H9 (cell line): ENCODE data around the gene ARHGEF1. TPM values are rescaled to one million over a fixed set of nuclear protein-coding genes. Genes with fewer than 3 reads are reported as not detected.

ENCODE experiments used
- DNase-seq: peaks from one replicate; pipeline ENCODE4 v3.0.0-alpha.2; 2017
- H2AFZ ChIP-seq: one replicate; pipeline ENCODE4 v1.6.1; 2013; ENCODE audit warnings: mild to moderate bottlenecking, low read length, control low read depth, moderate library complexity
- H2AK5ac ChIP-seq: 2 replicates; pipeline ENCODE4 v1.6.1; 2013; ENCODE audit warnings: low read length, control low read depth, mixed read lengths; ENCODE audit not compliant: insufficient read length
- H2BK120ac ChIP-seq: one replicate; pipeline ENCODE4 v1.6.1; 2013; ENCODE audit warnings: low read depth, mild to moderate bottlenecking, low read length, control low read depth, inconsistent platforms; ENCODE audit not compliant: poor library complexity, severe bottlenecking
- H2BK12ac ChIP-seq: 2 replicates; pipeline ENCODE4 v1.6.1; 2013; ENCODE audit warnings: low read length, control low read depth, mixed read lengths, low read depth; ENCODE audit not compliant: insufficient read length
- H2BK15ac ChIP-seq: 2 replicates; pipeline ENCODE4 v1.6.1; 2013; ENCODE audit warnings: low read depth, low read length, control low read depth
- H2BK20ac ChIP-seq: one replicate; pipeline ENCODE4 v1.6.1; 2013; ENCODE audit warnings: low read depth, mild to moderate bottlenecking, low read length, control low read depth, inconsistent platforms; ENCODE audit not compliant: poor library complexity, severe bottlenecking
- H2BK5ac ChIP-seq: 2 replicates; pipeline ENCODE4 v1.6.1; 2013; ENCODE audit warnings: low read length, control low read depth, mixed read lengths; ENCODE audit not compliant: insufficient read length
- H3K14ac ChIP-seq: 2 replicates; pipeline ENCODE4 v1.6.1; 2013; ENCODE audit warnings: low read length, control low read depth; ENCODE audit not compliant: insufficient read depth
- H3K18ac ChIP-seq: 2 replicates; pipeline ENCODE4 v1.6.1; 2013; ENCODE audit warnings: low read depth, mild to moderate bottlenecking, mixed read lengths, low read length, control low read depth; ENCODE audit not compliant: insufficient read length
- H3K23ac ChIP-seq: 2 replicates; pipeline ENCODE4 v1.6.1; 2013; ENCODE audit warnings: low read length, control low read depth, mixed read lengths, low read depth; ENCODE audit not compliant: insufficient read length
- H3K23me2 ChIP-seq: 2 replicates; pipeline ENCODE4 v1.6.1; 2013; ENCODE audit warnings: low read depth, mild to moderate bottlenecking, mixed read lengths, low read length, control low read depth; ENCODE audit not compliant: insufficient read length, poor library complexity, severe bottlenecking
- H3K27ac ChIP-seq: 2 replicates; pipeline ENCODE4 v1.5.1; 2013; ENCODE audit warnings: low read length, control low read depth, mixed read lengths, low read depth; ENCODE audit not compliant: insufficient read length
- H3K27me3 ChIP-seq: 2 replicates; pipeline ENCODE4 v1.6.1; 2013; ENCODE audit warnings: low read length, control low read depth, inconsistent platforms; ENCODE audit not compliant: insufficient read depth
- H3K4ac ChIP-seq: 2 replicates; pipeline ENCODE4 v1.6.1; 2013; ENCODE audit warnings: low read depth, mild to moderate bottlenecking, control low read depth, inconsistent platforms, low read length, moderate library complexity
- H3K4me1 ChIP-seq: 2 replicates; pipeline ENCODE4 v1.6.1; 2013; ENCODE audit warnings: low read length, control low read depth, inconsistent platforms; ENCODE audit not compliant: insufficient read depth
- H3K4me2 ChIP-seq: 2 replicates; pipeline ENCODE4 v1.6.1; 2013; ENCODE audit warnings: low read length, control low read depth, mixed read lengths; ENCODE audit not compliant: insufficient read length, insufficient read depth
- H3K56ac ChIP-seq: 2 replicates; pipeline ENCODE4 v1.6.1; 2013; ENCODE audit warnings: low read depth, mild to moderate bottlenecking, mixed read lengths, low read length, control low read depth; ENCODE audit not compliant: insufficient read length
- H3K79me1 ChIP-seq: 2 replicates; pipeline ENCODE4 v1.6.1; 2013; ENCODE audit warnings: low read depth, mild to moderate bottlenecking, moderate library complexity, low read length, control low read depth, inconsistent platforms; ENCODE audit not compliant: insufficient read depth, poor library complexity, severe bottlenecking
- H3K79me2 ChIP-seq: 2 replicates; pipeline ENCODE4 v1.6.1; 2013; ENCODE audit warnings: low read length, control low read depth, inconsistent platforms; ENCODE audit not compliant: insufficient read depth
- H3K9ac ChIP-seq: 2 replicates; pipeline ENCODE4 v1.6.1; 2013; ENCODE audit warnings: low read length, control low read depth, mixed read lengths; ENCODE audit not compliant: insufficient read length; ENCODE audit errors: extremely low read depth
- H3K9me3 ChIP-seq: one replicate; pipeline ENCODE4 v1.6.1; 2013; ENCODE audit warnings: low read depth, low read length, inconsistent platforms; ENCODE audit not compliant: control insufficient read depth
- H3T11ph ChIP-seq: one replicate; pipeline ENCODE4 v1.6.1; 2013; ENCODE audit warnings: mild to moderate bottlenecking, low read length, control low read depth, inconsistent platforms
- H4K20me1 ChIP-seq: one replicate; pipeline ENCODE4 v1.6.1; 2013; ENCODE audit not compliant: control insufficient read depth, insufficient read length, insufficient read depth
- H4K5ac ChIP-seq: 2 replicates; pipeline ENCODE4 v1.6.1; 2013; ENCODE audit warnings: low read depth, mild to moderate bottlenecking, mixed read lengths, low read length, control low read depth; ENCODE audit not compliant: insufficient read length
- H4K8ac ChIP-seq: replicated peaks from 2 replicates; pipeline ENCODE4 v1.6.1; 2013; ENCODE audit warnings: low read length, control low read depth, mixed read lengths, low read depth; ENCODE audit not compliant: insufficient read length
- H4K91ac ChIP-seq: 2 replicates; pipeline ENCODE4 v1.6.1; 2013; ENCODE audit warnings: low read depth, mild to moderate bottlenecking, moderate library complexity, mixed read lengths, low read length, control low read depth; ENCODE audit not compliant: insufficient read length
- H3K27ac Mint-ChIP-seq, 3 experiments: 2 replicates in 2 of 3; 3 replicates in 1 of 3; pipeline ENCODE4 v1.8.0; 2020 to 2021; ENCODE audit warnings: mixed read lengths in 3 of 3, mild to moderate bottlenecking in 1 of 3, moderate library complexity in 1 of 3
- H3K27me3 Mint-ChIP-seq: 2 replicates; pipeline ENCODE4 v1.8.0; 2021; ENCODE audit warnings: low read depth, mild to moderate bottlenecking, moderate library complexity, mixed read lengths
- H3K36me3 Mint-ChIP-seq, 3 experiments: 2 replicates in 2 of 3; 3 replicates in 1 of 3; pipeline ENCODE4 v1.8.0; 2020 to 2021; ENCODE audit warnings: low read depth in 3 of 3, mixed read lengths in 3 of 3; ENCODE audit not compliant: insufficient read depth in 1 of 3
- H3K4me1 Mint-ChIP-seq, 2 experiments: 2 replicates each; pipeline ENCODE4 v1.8.0; 2020; ENCODE audit warnings: mixed read lengths in 2 of 2
- H3K4me3 Mint-ChIP-seq, 2 experiments: 2 replicates in 1 of 2; 3 replicates in 1 of 2; pipeline ENCODE4 v1.8.0; 2020 to 2021; ENCODE audit warnings: mild to moderate bottlenecking in 2 of 2, mixed read lengths in 2 of 2, moderate library complexity in 1 of 2
- H3K9me3 Mint-ChIP-seq, 2 experiments: 2 replicates in 1 of 2; 3 replicates in 1 of 2; pipeline ENCODE4 v1.8.0; 2020; ENCODE audit warnings: mild to moderate bottlenecking in 2 of 2, mixed read lengths in 2 of 2, moderate library complexity in 1 of 2
- CTCF ChIP-seq: fragments of 200-600 bp; sonication (generic); conservative IDR thresholded peaks from 3 replicates; pipeline ENCODE4 v1.8.0; 2021; ENCODE audit warnings: antibody characterized with exemption, mild to moderate bottlenecking
- WGBS: extraction: QIAGEN DNeasy Blood & Tissue Kit; methylation state at CpG from one replicate; pipeline ENCODE4 v1.1.7; 2013; ENCODE audit warnings: missing lambda C conversion rate, low lambda C conversion rate, mixed read lengths; ENCODE audit not compliant: insufficient read length; ENCODE audit errors: extremely low coverage; 5-methylcytosine and 5-hydroxymethylcytosine counted together
- long read RNA-seq: library from polyadenylated mRNA; unstranded; transcript quantifications from one replicate; pipeline ENCODE4 v2.0.0, GENCODE V29; 2020
- total RNA-seq: library from RNA; stranded (reverse); gene quantifications from 2 replicates; pipeline ENCODE4 v1.2.1, GENCODE V29; 2021

Gene ARHGEF1
- 47.0 and 50.3 TPM in 2 replicates for total RNA-seq
- long read RNA-seq, transcript ARHGEF1-203 (29 exons, 3,243 nt) = minor isoform, 49 of 184 reads
- long read RNA-seq, transcript ARHGEF1-202 (28 exons, 3,091 nt) = minor isoform, 11 of 184 reads
- long read RNA-seq, transcript ARHGEF1-201 (29 exons, 3,171 nt) = major isoform, 57 of 184 reads
- long read RNA-seq, partial matches to known transcripts = 9 of 184 reads
- long read RNA-seq, other reads (novel, unspliced or antisense) = 56 of 184 reads

GRCh38 chr19:41882568-41883462 is at the start of gene ARHGEF1:
TSS of gene ARHGEF1 (plus strand) at chr19:41883184. CDS start at chr19:41888083, 4,899 bp downstream.
- H3K4ac ChIP-seq = no peak within 1 kb of the TSS
- H4K5ac ChIP-seq = no peak within 1 kb of the TSS
- H3K36me3 Mint-ChIP-seq = no peaks in the 10 kb centered on the region; a peak in 1 of 7 replicates
- H3K79me2 ChIP-seq = no peaks in the 10 kb centered on the region
- H3K23me2 ChIP-seq = peaks cover 20% of the 10 kb centered on the region
- H3K4me2 ChIP-seq = peak within 1 kb of the TSS; percentile 98
- H3K14ac ChIP-seq = no peak within 1 kb of the TSS; the same call in 1 of the 2 replicates
- no peak within 1 kb of the TSS for H4K91ac ChIP-seq
- no peaks in the 10 kb centered on the region for H4K20me1 ChIP-seq
- H2BK12ac ChIP-seq = no peak within 1 kb of the TSS
- no peak within 1 kb of the TSS for H3K18ac ChIP-seq
- H3K9me3 Mint-ChIP-seq = no peaks in the 10 kb centered on the region; a peak in 1 of 5 replicates
- H3K4me1 Mint-ChIP-seq = peaks cover 20 to 43% of the 10 kb centered on the region in 2 experiments
- no peak within 1 kb of the TSS for H2AK5ac ChIP-seq
- no peak within 1 kb of the TSS for H2AFZ ChIP-seq
- no peaks in the 10 kb centered on the region for H3K9me3 ChIP-seq
- peaks cover 42% of the 10 kb centered on the region for H3K27me3 Mint-ChIP-seq
- H3K4me1 ChIP-seq = peaks cover 8% of the 10 kb centered on the region
- no peak within 1 kb of the TSS for H2BK5ac ChIP-seq
- no peak within 1 kb of the TSS for H3K56ac ChIP-seq
- H2BK15ac ChIP-seq = no peak within 1 kb of the TSS
- no peaks in the 10 kb centered on the region for H3K79me1 ChIP-seq
- H4K8ac ChIP-seq = no peak within 1 kb of the TSS
- peak within 1 kb of the TSS; percentile 84 to 94 for H3K4me3 Mint-ChIP-seq
- peak within 1 kb of the TSS; percentile 43 for H3K9ac ChIP-seq
- H3K27ac Mint-ChIP-seq = peak within 1 kb of the TSS in 2 of 3 experiments; percentile 29 to 83; a peak in 4 of 7 replicates
- no peak for DNase-seq
- no peak within 1 kb of the TSS for H3T11ph ChIP-seq
- H3K27me3 ChIP-seq = no peaks in the 10 kb centered on the region; the same call in 1 of the 2 replicates
- WGBS = no CpG with 5 or more reads among the region's 80 CpGs
- no peak for TF ChIP-seq CTCF
- H2BK20ac ChIP-seq = no peak within 1 kb of the TSS
- H3K23ac ChIP-seq = no peak within 1 kb of the TSS
- no peak within 1 kb of the TSS for H3K27ac ChIP-seq
- no peak within 1 kb of the TSS for H2BK120ac ChIP-seq
